ENCODE data around the gene FAM53A.

DNA sequence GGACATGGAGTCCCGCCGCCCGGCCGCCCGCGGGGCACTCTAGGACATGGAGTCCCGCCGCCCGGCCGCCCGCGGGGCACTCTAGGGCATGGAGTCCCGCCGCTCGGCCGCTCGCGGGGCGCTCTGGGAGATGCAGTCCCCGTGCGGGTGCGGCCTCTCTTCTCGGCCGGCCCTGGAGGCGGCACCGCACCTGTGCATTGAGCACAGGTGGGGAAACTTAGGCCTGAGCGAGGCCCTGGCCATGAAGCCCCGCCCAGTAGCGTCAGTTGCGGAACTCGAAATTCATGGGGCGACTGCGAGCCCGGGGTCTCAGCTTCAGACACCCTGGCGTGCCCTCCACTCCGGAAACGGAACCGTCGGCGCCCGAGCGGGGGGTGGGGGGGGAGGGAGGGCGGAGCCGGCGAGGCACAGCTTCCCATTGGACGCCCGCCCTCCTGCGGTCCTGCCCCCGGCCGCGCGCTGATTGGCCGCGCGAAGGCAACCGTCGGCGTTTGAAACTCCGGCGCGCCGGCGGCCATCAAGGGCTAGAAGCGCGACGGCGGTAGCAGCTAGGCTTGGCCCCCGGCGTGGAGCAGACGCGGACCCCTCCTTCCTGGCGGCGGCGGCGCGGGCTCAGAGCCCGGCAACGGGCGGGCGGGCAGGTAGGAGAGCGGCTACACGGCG is 37.0 kb upstream of the FAM53A start, which contains the start of the genes TACC3 and TMEM129:
- TF ChIP-seq, protein P1, sequence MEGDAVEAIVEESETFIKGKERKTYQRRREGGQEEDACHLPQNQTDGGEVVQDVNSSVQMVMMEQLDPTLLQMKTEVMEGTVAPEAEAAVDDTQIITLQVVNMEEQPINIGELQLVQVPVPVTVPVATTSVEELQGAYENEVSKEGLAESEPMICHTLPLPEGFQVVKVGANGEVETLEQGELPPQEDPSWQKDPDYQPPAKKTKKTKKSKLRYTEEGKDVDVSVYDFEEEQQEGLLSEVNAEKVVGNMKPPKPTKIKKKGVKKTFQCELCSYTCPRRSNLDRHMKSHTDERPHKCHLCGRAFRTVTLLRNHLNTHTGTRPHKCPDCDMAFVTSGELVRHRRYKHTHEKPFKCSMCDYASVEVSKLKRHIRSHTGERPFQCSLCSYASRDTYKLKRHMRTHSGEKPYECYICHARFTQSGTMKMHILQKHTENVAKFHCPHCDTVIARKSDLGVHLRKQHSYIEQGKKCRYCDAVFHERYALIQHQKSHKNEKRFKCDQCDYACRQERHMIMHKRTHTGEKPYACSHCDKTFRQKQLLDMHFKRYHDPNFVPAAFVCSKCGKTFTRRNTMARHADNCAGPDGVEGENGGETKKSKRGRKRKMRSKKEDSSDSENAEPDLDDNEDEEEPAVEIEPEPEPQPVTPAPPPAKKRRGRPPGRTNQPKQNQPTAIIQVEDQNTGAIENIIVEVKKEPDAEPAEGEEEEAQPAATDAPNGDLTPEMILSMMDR (IDR thresholded peaks at IDR 0.05; ENCODE audit: poor library complexity), result no peak
- TF ChIP-seq EZH2 (IDR thresholded peaks at IDR 0.05; ENCODE audit: borderline replicate concordance) (no peak), EZH2phosphoT487 (IDR thresholded peaks at IDR 0.05; ENCODE audit: low read depth, severe bottlenecking, unreplicated experiment) (no peak)
